GM12878 (cell line): ENCODE results near the gene COL24A1.

Experiments used
- CBX3 ChIP-seq: fragments of 200-600 bp; sonication (generic); IDR thresholded peaks from 2 replicates; pipeline ENCODE4 v1.6.1; 2016; ENCODE audit warnings: low read depth, borderline replicate concordance
- CTCF ChIP-seq, 3 experiments: IDR thresholded peaks in 2 of 3; conservative IDR thresholded peaks in 1 of 3; 2 replicates each; pipeline ENCODE4 v1.5.1; 2011; ENCODE audit warnings: low read depth in 3 of 3, low read length in 3 of 3, mild to moderate bottlenecking in 3 of 3, control low read depth in 2 of 3, moderate library complexity in 2 of 3, inconsistent platforms in 1 of 3, mixed read lengths in 1 of 3; ENCODE audit not compliant: control insufficient read depth in 2 of 3, insufficient read depth in 1 of 3; ENCODE audit errors: extremely low read depth in 1 of 3
- FOXM1 ChIP-seq: IDR thresholded peaks from 2 replicates; pipeline ENCODE4 v1.6.1; 2012; ENCODE audit warnings: low read depth, mild to moderate bottlenecking, inconsistent platforms, low read length, moderate library complexity
- HDGF ChIP-seq: fragments of 450-650 bp; IDR thresholded peaks from 2 replicates; pipeline ENCODE4 v1.6.1; 2016; ENCODE audit warnings: antibody characterized with exemption
- MAX ChIP-seq: IDR thresholded peaks from 2 replicates; pipeline ENCODE4 v1.6.1; 2012; ENCODE audit warnings: low read depth, low read length, improper control_type of control experiment
- RAD21 ChIP-seq: IDR thresholded peaks from 2 replicates; pipeline ENCODE4 v1.6.1; 2011; ENCODE audit warnings: mild to moderate bottlenecking, low read depth, low read length, moderate library complexity; ENCODE audit not compliant: insufficient read depth
- SMC3 ChIP-seq: IDR thresholded peaks from 2 replicates; pipeline ENCODE4 v1.6.1; 2011; ENCODE audit warnings: low read length, improper control_type of control experiment, borderline replicate concordance
- SP1 ChIP-seq: IDR thresholded peaks from one replicate; pipeline ENCODE4 v1.6.1; 2011; ENCODE audit warnings: low read depth, low read length

- TF ChIP-seq HDGF (no peak), RAD21 (no peak), SP1 (no peak), CBX3 (no peak), CTCF (IDR thresholded peaks at IDR 0.05 in 2 of 3, conservative IDR thresholded peaks at IDR 0.05 in 1 of 3; ENCODE audit: control insufficient read depth in 2 of 3, extremely low read depth in 1 of 3, insufficient read depth in 1 of 3, low read depth in 3 of 3, low read length in 3 of 3) (no peak), MAX (no peak), FOXM1 (no peak), SMC3 (no peak)
Measured at GRCh38 chr1:85822696-85823095, 333.9 kb downstream of the COL24A1 start.
